ENCODE data around the gene CROCC.
"Not testable (repeated sequence)": the region's sequence is repeated elsewhere in the genome, so short reads cannot be mapped to it uniquely, and the experiment has no call there.

- TF ChIP-seq CTCF (optimal IDR thresholded peaks at IDR 0.05 in 1 of 3, IDR thresholded peaks at IDR 0.05 in 1 of 3, conservative IDR thresholded peaks at IDR 0.05 in 1 of 3; ENCODE audit: extremely low read depth in 1 of 3, insufficient read depth in 2 of 3, low read length in 3 of 3); EZH2 (IDR thresholded peaks at IDR 0.05; ENCODE audit: low read length): not testable (repeated sequence)
Observed at GRCh38 chr1:16893796-16894195, 27.9 kb upstream of the CROCC start.
